Mesenchymal stem cell (in vitro differentiated cells and primary cell): ENCODE results near the gene PPIH.
"Not testable (repeated sequence)": the region's sequence is repeated elsewhere in the genome, so short reads cannot be mapped to it uniquely, and the experiment has no call there.

Experiments
- DNase-seq: peaks from one replicate; pipeline ENCODE4 v3.0.0-alpha.2; 2013
- H2AFZ ChIP-seq: one replicate; pipeline ENCODE4 v1.6.1; 2013; ENCODE audit warnings: low read depth, mild to moderate bottlenecking, control low read depth, inconsistent platforms, low read length, moderate library complexity
- H2AK5ac ChIP-seq: 2 replicates; pipeline ENCODE4 v1.6.1; 2013; ENCODE audit warnings: low read length, moderate library complexity, mild to moderate bottlenecking, inconsistent platforms; ENCODE audit not compliant: severe bottlenecking
- H2BK120ac ChIP-seq: one replicate; pipeline ENCODE4 v1.6.1; 2013; ENCODE audit warnings: low read depth, mild to moderate bottlenecking, inconsistent platforms, low read length, moderate library complexity
- H2BK12ac ChIP-seq, 2 experiments: one replicate each; pipeline ENCODE4 v1.6.1; 2013; ENCODE audit warnings: inconsistent platforms in 2 of 2, low read length in 2 of 2, mild to moderate bottlenecking in 2 of 2, moderate library complexity in 2 of 2, control low read depth in 1 of 2
- H2BK15ac ChIP-seq: one replicate; pipeline ENCODE4 v1.6.1; 2013; ENCODE audit warnings: mild to moderate bottlenecking, low read depth, inconsistent platforms; ENCODE audit not compliant: poor library complexity, severe bottlenecking
- H2BK5ac ChIP-seq: 2 replicates; pipeline ENCODE4 v1.6.1; 2013; ENCODE audit warnings: low read depth, mild to moderate bottlenecking, low read length, control low read depth, inconsistent platforms; ENCODE audit not compliant: poor library complexity, severe bottlenecking
- H3K14ac ChIP-seq, 2 experiments: one replicate each; pipeline ENCODE4 v1.6.1; 2013; ENCODE audit warnings: inconsistent platforms in 2 of 2, low read length in 2 of 2, control low read depth in 1 of 2, mild to moderate bottlenecking in 1 of 2, moderate library complexity in 1 of 2
- H3K18ac ChIP-seq, 2 experiments: one replicate each; pipeline ENCODE4 v1.6.1; 2013; ENCODE audit warnings: inconsistent platforms in 2 of 2, low read length in 2 of 2, control low read depth in 1 of 2, low read depth in 1 of 2, mild to moderate bottlenecking in 1 of 2
- H3K23ac ChIP-seq, 2 experiments: one replicate each; pipeline ENCODE4 v1.6.1; 2013; ENCODE audit warnings: inconsistent platforms in 2 of 2, low read length in 2 of 2, mild to moderate bottlenecking in 2 of 2, moderate library complexity in 2 of 2, control low read depth in 1 of 2
- H3K27ac ChIP-seq: 2 replicates; pipeline ENCODE4 v1.5.1; 2013; ENCODE audit warnings: mild to moderate bottlenecking, moderate library complexity, low read length, control low read depth, inconsistent platforms; ENCODE audit not compliant: poor library complexity, severe bottlenecking
- H3K27me3 ChIP-seq, 2 experiments: 2 replicates each; pipeline versions ENCODE4 v1.6.1 to v1.7.0; 2013; ENCODE audit warnings: low read length in 2 of 2, mild to moderate bottlenecking in 2 of 2, moderate library complexity in 2 of 2, control low read depth in 1 of 2, inconsistent platforms in 1 of 2; ENCODE audit not compliant: control insufficient read depth in 1 of 2, insufficient read depth in 1 of 2
- H3K36me3 ChIP-seq, 2 experiments: 2 replicates each; pipeline versions ENCODE4 v1.6.1 to v1.7.0; 2013; ENCODE audit warnings: low read length in 2 of 2, control low read depth in 1 of 2, inconsistent platforms in 1 of 2, low read depth in 1 of 2, mild to moderate bottlenecking in 1 of 2; ENCODE audit not compliant: insufficient read depth in 2 of 2, control insufficient read depth in 1 of 2
- H3K4ac ChIP-seq, 2 experiments: one replicate each; pipeline ENCODE4 v1.6.1; 2013; ENCODE audit warnings: inconsistent platforms in 2 of 2, low read length in 2 of 2, mild to moderate bottlenecking in 2 of 2, moderate library complexity in 2 of 2, control low read depth in 1 of 2, low read depth in 1 of 2
- H3K4me1 ChIP-seq: 2 replicates; pipeline ENCODE4 v1.6.1; 2013; ENCODE audit warnings: low read depth, low read length, control low read depth; ENCODE audit not compliant: control insufficient read depth, insufficient read depth
- H3K4me2 ChIP-seq: 2 replicates; pipeline ENCODE4 v1.6.1; 2013; ENCODE audit warnings: low read length, mild to moderate bottlenecking, inconsistent platforms; ENCODE audit not compliant: poor library complexity, severe bottlenecking
- H3K4me3 ChIP-seq, 2 experiments: 2 replicates each; pipeline versions ENCODE4 v1.5.1 to v1.7.0; 2013; ENCODE audit warnings: low read length in 2 of 2, mild to moderate bottlenecking in 2 of 2, control low read depth in 1 of 2, low read depth in 1 of 2; ENCODE audit not compliant: insufficient read depth in 1 of 2
- H3K79me1 ChIP-seq: replicated peaks from 2 replicates; pipeline ENCODE4 v1.6.1; 2013; ENCODE audit warnings: mild to moderate bottlenecking, control low read depth, low read length, inconsistent platforms; ENCODE audit not compliant: poor library complexity, severe bottlenecking
- H3K9ac ChIP-seq: 2 replicates; pipeline ENCODE4 v1.7.0; 2013; ENCODE audit warnings: mild to moderate bottlenecking, low read length, moderate library complexity
- H3K9me3 ChIP-seq: 2 replicates; pipeline ENCODE4 v1.7.0; 2013; ENCODE audit warnings: mild to moderate bottlenecking, low read length; ENCODE audit not compliant: control insufficient read depth
- H4K8ac ChIP-seq: one replicate; pipeline ENCODE4 v1.6.1; 2013; ENCODE audit warnings: inconsistent platforms, mild to moderate bottlenecking, low read length, moderate library complexity
- H4K91ac ChIP-seq: one replicate; pipeline ENCODE4 v1.6.1; 2013; ENCODE audit warnings: mild to moderate bottlenecking, low read length, inconsistent platforms
- WGBS: methylation state at CpG from one replicate; pipeline ENCODE4 v1.1.7; 2013; ENCODE audit warnings: mixed read lengths; 5-methylcytosine and 5-hydroxymethylcytosine counted together

The PPIH gene

DNA sequence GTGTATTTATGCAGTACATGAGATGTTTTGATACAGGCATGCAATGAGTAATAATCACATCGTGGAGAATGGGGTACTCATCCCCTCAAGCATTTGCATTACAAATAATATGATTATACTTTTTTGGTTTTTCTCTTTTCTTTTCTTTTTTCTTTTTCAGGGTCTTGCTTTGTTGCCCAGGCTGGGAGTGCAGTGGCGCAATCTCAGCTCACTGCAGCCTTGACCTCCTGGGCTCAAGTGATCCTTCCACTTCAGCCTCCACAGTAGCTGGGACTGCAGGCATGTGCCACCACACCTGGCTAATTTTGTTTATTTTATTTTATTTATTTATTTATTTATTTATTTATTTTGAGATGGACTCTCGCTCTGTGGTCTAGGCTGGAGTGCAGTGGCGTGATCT, 37.0 kb upstream of the PPIH start:
- H3K4me1 ChIP-seq, H2BK12ac ChIP-seq, H2AK5ac ChIP-seq, H2BK5ac ChIP-seq, H3K79me1 ChIP-seq, H3K9me3 ChIP-seq, H2BK15ac ChIP-seq, H3K4ac ChIP-seq, H3K18ac ChIP-seq, H3K36me3 ChIP-seq, DNase-seq, H3K4me2 ChIP-seq, H2BK120ac ChIP-seq, H3K4me3 ChIP-seq, H3K27me3 ChIP-seq, H4K91ac ChIP-seq, H2AFZ ChIP-seq, H3K14ac ChIP-seq, H3K27ac ChIP-seq, H3K23ac ChIP-seq, H4K8ac ChIP-seq, H3K9ac ChIP-seq: not testable (repeated sequence)
- 96% methylated on average over 3 of the region's 4 CpGs for WGBS

DNA sequence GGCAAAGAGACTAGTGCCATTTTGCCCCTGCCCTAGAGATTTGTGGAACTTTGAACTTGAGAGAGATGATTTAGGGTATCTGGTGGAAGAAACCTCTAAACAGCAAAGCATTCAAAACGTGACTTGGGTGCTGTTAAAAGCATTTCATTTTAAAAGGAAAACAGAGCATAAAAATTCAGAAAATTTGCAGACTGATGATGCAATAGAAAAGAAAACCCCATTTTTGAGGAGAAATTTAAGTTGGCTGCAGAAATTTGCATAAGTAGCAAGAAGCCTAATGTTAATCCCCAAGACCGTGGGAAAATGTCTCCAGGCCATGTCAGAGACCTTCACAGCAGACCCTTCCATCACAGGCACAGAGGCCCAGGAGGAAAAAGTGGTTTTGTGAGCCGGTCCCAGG, 31.0 kb upstream of the PPIH start:
- H3K27ac ChIP-seq, H3K4me2 ChIP-seq, H4K91ac ChIP-seq, H2BK120ac ChIP-seq, H3K4me3 ChIP-seq, H4K8ac ChIP-seq, H3K14ac ChIP-seq, H3K36me3 ChIP-seq, H2BK15ac ChIP-seq, H3K9ac ChIP-seq, H3K4me1 ChIP-seq, H2AK5ac ChIP-seq, H3K9me3 ChIP-seq, H3K18ac ChIP-seq, H3K4ac ChIP-seq, H2BK12ac ChIP-seq, H2AFZ ChIP-seq, H3K79me1 ChIP-seq, H3K23ac ChIP-seq, DNase-seq, H2BK5ac ChIP-seq: not testable (repeated sequence)
- H3K27me3 ChIP-seq = peaks cover 0 to 10% of the 10 kb centered on the region in 2 experiments
- 76% methylated on average over 3 of the region's 3 CpGs for WGBS

DNA sequence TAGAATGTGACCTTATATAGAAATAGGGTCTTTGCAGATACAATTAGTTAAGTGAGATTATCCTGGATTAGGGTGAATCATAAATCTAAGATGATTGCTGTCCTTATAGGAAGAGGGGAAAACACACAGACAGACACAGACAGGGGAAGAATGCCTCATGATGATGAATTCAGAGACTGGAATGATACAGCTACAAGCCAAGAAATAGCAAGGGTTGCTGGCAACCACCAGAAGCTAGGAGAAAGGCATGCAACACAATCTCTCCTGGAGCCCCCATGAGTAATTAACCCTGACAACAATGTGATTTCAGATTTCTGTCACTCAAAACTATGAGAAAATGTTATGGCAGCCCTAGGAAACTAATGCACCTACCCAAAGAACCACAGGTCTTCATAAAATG, 19.1 kb upstream of the PPIH start:
- no peak overlapping the region for H2BK120ac ChIP-seq
- no peaks in the 10 kb centered on the region for H3K79me1 ChIP-seq
- no peak overlapping the region for H3K4me2 ChIP-seq
- H3K14ac ChIP-seq = no peak overlapping the region
- no peaks in the 10 kb centered on the region for H3K4me1 ChIP-seq
- no peak overlapping the region for H3K4ac ChIP-seq
- DNase-seq = no peak
- H3K23ac ChIP-seq = no peak overlapping the region
- no peak overlapping the region for H3K4me3 ChIP-seq
- H3K18ac ChIP-seq = no peak overlapping the region
- no peak overlapping the region for H2AK5ac ChIP-seq
- H3K36me3 ChIP-seq = no peaks in the 10 kb centered on the region
- H3K27me3 ChIP-seq = peaks cover 0 to 5% of the 10 kb centered on the region in 2 experiments
- H3K9me3 ChIP-seq = no peaks in the 10 kb centered on the region
- no peak overlapping the region for H4K8ac ChIP-seq
- H3K9ac ChIP-seq = no peak overlapping the region
- no peak overlapping the region for H2BK5ac ChIP-seq
- no peak overlapping the region for H2BK12ac ChIP-seq
- no peak overlapping the region for H3K27ac ChIP-seq
- no peak overlapping the region for H2AFZ ChIP-seq
- no peak overlapping the region for H4K91ac ChIP-seq
- H2BK15ac ChIP-seq = no peak overlapping the region

DNA sequence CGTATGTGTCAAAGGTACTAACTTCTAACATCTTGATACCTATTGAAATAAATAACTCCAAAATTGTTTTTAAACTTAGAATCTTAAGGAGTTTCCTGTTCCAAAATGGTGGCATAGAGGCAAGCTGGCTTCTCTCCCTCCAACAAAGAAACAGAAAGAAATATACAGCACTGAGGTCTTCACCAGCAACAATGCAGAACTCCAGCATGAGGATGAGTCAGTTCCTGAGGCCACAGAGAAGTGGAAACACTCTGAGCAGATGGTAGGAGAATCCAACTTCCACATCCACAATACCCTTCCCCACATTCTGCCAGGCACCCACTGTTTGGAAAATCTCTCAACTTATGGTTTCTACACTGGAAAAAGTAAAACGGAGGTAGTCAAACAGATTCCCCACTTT, 12.2 kb upstream of the PPIH start:
- Histone ChIP-seq H3K36me3 (no peaks in the 10 kb centered on the region), H2BK5ac (no peak overlapping the region), H3K9me3 (no peaks in the 10 kb centered on the region), H3K9ac (no peak overlapping the region), H2BK15ac (no peak overlapping the region), H2AK5ac (no peak overlapping the region), H3K18ac (no peak overlapping the region), H3K27me3 (no peaks in the 10 kb centered on the region), H3K23ac (no peak overlapping the region), H4K91ac (no peak overlapping the region), H3K14ac (no peak overlapping the region), H2BK12ac (no peak overlapping the region), H3K4ac (no peak overlapping the region), H3K79me1 (no peaks in the 10 kb centered on the region), H2BK120ac (no peak overlapping the region), H4K8ac (no peak overlapping the region), H3K27ac (no peak overlapping the region), H3K4me2 (no peak overlapping the region), H2AFZ (no peak overlapping the region), H3K4me3 (no peak overlapping the region), H3K4me1 (no peaks in the 10 kb centered on the region)
- WGBS = 92% methylated on average over 2 of the region's 2 CpGs
- no peak for DNase-seq
